Cardiac muscle cell (in vitro differentiated cells and primary cell): ENCODE results near the gene HMCES. TPM values are rescaled to one million over a fixed set of nuclear protein-coding genes. Genes with fewer than 3 reads are reported as not detected.

Experiments used
- DNase-seq, 2 donors: peaks; one replicate each; pipeline versions ENCODE4 v3.0.0 to v3.0.0-alpha.2; 2010 to 2017; ENCODE audit warnings: low read depth in 1 of 2, low spot score in 1 of 2
- H3K27ac ChIP-seq: fragments of 200-600 bp; sonication (generic); 2 replicates; pipeline ENCODE4 v1.5.1; 2016
- H3K27me3 ChIP-seq: fragments of 200-600 bp; sonication (generic); 2 replicates; pipeline ENCODE4 v1.6.0; 2016; ENCODE audit warnings: control low read depth
- H3K36me3 ChIP-seq: fragments of 200-600 bp; sonication (generic); 2 replicates; pipeline ENCODE4 v1.5.1; 2016; ENCODE audit warnings: control low read depth
- H3K4me1 ChIP-seq: fragments of 200-600 bp; sonication (generic); 2 replicates; pipeline ENCODE4 v1.8.1; 2017; ENCODE audit warnings: low read depth, mild to moderate bottlenecking, mixed run types
- H3K4me3 ChIP-seq: fragments of 200-600 bp; sonication (generic); 2 replicates; pipeline ENCODE4 v1.5.1; 2016; ENCODE audit warnings: mild to moderate bottlenecking
- H3K9me3 ChIP-seq: fragments of 200-600 bp; sonication (generic); 2 replicates; pipeline ENCODE4 v1.5.1; 2017; ENCODE audit warnings: low read depth, mild to moderate bottlenecking, control low read depth
- CTCF ChIP-seq: IDR thresholded peaks from 2 replicates; pipeline ENCODE4 v1.5.1; 2012; ENCODE audit warnings: low read depth, mild to moderate bottlenecking, low read length
- polyA plus RNA-seq: library from polyadenylated mRNA; unstranded; fragments of >200 nt; fragmentation: Nextera tagmentation; extraction: Ambion mirVana; gene quantifications from 2 replicates; pipeline ENCODE4 v1.2.1, GENCODE V29; 2016
- total RNA-seq: library from RNA; depleted of rRNA; stranded (reverse); fragments of >200 nt; gene quantifications from 2 replicates; pipeline ENCODE4 v1.2.3, GENCODE V29; 2016

HMCES gene
- total and polyA plus RNA-seq, 2 experiments from 2014 or later: 50.9 to 53.0 TPM

GRCh38 chr3:129291236-129291886 lies 12.7 kb downstream of the HMCES start:
- peak in 1 of 2 donors; percentile 52 for DNase-seq
- no peak for TF ChIP-seq CTCF
- Histone ChIP-seq H3K9me3 (no peaks in the 10 kb centered on the region), H3K27ac (no peak overlapping the region), H3K27me3 (no peaks in the 10 kb centered on the region), H3K4me1 (no peaks in the 10 kb centered on the region), H3K4me3 (no peak overlapping the region), H3K36me3 (peaks cover 37% of the 10 kb centered on the region)

GRCh38 chr3:129295286-129295685 lies 16.6 kb downstream of the HMCES start:
- DNase-seq: no peak
- H3K27me3 ChIP-seq: no peaks in the 10 kb centered on the region
- no peak for TF ChIP-seq CTCF
- H3K27ac ChIP-seq: no peak overlapping the region
- peaks cover 36% of the 10 kb centered on the region for H3K36me3 ChIP-seq
- H3K9me3 ChIP-seq: no peaks in the 10 kb centered on the region
- no peak overlapping the region for H3K4me3 ChIP-seq
- H3K4me1 ChIP-seq: no peaks in the 10 kb centered on the region

GRCh38 chr3:129304146-129304961 lies 25.7 kb downstream of the HMCES start:
- peak; percentile 66 to 73 for DNase-seq
- Histone ChIP-seq H3K27me3 (no peaks in the 10 kb centered on the region), H3K4me3 (no peak overlapping the region), H3K36me3 (peaks cover 8% of the 10 kb centered on the region), H3K27ac (peak overlapping the region; percentile 98), H3K4me1 (peaks cover 33% of the 10 kb centered on the region), H3K9me3 (no peaks in the 10 kb centered on the region)
- no peak for TF ChIP-seq CTCF

- Histone ChIP-seq H3K27ac (peak overlapping the region; percentile 98), H3K36me3 (peaks cover 8% of the 10 kb centered on the region)
These were observed 26.2 kb downstream of the HMCES start for GRCh38 chr3:129304962-129305222.

GRCh38 chr3:129305592-129306091 lies 27.0 kb downstream of the HMCES start:
- Histone ChIP-seq H3K27ac (peak overlapping the region; percentile 98), H3K9me3 (no peaks in the 10 kb centered on the region), H3K27me3 (no peaks in the 10 kb centered on the region), H3K36me3 (peaks cover 8% of the 10 kb centered on the region), H3K4me1 (peaks cover 33% of the 10 kb centered on the region), H3K4me3 (peak overlapping the region; percentile 4)
- DNase-seq: peak; percentile 95
- no peak for TF ChIP-seq CTCF

More at GRCh38 chr3:129304962-129305222, 26.2 kb downstream of the HMCES start:
- no peak for TF ChIP-seq CTCF
- Histone ChIP-seq H3K27me3 (no peaks in the 10 kb centered on the region), H3K4me3 (no peak overlapping the region), H3K4me1 (peaks cover 33% of the 10 kb centered on the region), H3K9me3 (no peaks in the 10 kb centered on the region)
- DNase-seq: no peak
